Measurements from ENCODE around the gene SLC27A4.

Gene SLC27A4

DNA sequence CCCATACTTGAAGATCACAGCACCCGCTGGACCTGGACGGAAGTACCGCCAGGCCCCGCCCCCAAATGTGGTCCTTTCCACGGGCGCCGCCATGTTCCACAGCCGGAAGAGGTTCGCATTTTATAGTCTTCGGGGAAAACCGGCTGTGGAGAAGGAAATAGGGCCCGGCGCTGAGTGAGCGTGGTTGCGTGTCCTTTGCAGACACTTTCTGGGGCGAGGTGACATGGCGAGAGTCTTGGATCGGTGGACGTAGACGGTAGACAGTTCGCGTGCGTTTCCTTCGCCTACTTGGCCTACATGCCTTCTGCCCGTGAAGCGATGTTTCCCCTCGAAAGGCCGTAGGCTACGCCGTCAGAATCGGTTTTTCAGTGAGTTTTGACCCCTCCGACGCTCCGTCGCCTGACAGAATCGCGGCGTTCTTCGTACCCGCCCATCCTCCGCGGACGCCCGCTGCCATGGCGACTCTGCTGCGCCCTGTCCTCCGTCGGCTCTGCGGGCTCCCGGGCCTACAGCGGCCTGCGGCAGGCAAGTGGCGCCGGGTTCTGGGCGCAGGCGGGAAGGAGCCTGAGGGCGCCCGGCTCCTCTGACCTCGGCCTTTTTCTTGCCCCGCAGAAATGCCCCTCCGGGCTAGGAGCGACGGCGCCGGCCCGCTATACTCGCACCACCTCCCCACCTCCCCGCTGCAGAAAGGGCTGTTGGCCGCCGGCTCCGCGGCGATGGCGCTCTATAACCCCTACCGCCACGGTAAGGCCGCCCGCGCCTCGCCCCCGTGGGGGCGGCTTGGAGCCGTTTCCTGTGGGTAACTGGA is 17.7 kb upstream of the SLC27A4 start, which contains the start of the genes COQ4 and TRUB2 (continued):
- TF ChIP-seq OVOL3 (tag by site-specific recombination; IDR thresholded peaks at IDR 0.05) (0 out of 2 replicates have a peak, but pooled peaks have one; percentile 53), ZXDB (tag by site-specific recombination; IDR thresholded peaks at IDR 0.05) (peak; percentile 100), KLF10 (tag by site-specific recombination; IDR thresholded peaks at IDR 0.05) (peak; percentile 69), ZNF544 (tag by site-specific recombination; IDR thresholded peaks at IDR 0.05) (no peak), TCF7L2 (IDR thresholded peaks at IDR 0.05; ENCODE audit: borderline replicate concordance, low read depth, low read length) (peak; percentile 71; the same call in 1 of the 2 replicates), GFI1B (tag by site-specific recombination; IDR thresholded peaks at IDR 0.05) (peak; percentile 9; the same call in 1 of the 2 replicates), ZNF670 (tag by site-specific recombination; IDR thresholded peaks at IDR 0.05; ENCODE audit: low read depth) (no peak), ZNF768 (tag by site-specific recombination; IDR thresholded peaks at IDR 0.05) (no peak; the same call in 1 of the 2 replicates), ZNF792 (tag by site-specific recombination; IDR thresholded peaks at IDR 0.05) (no peak), TRIM28 (IDR thresholded peaks at IDR 0.05; ENCODE audit: borderline replicate concordance, low read length) (no peak; the same call in 1 of the 2 replicates), ZNF2 (tag by site-specific recombination; IDR thresholded peaks at IDR 0.05) (peak; percentile 98), ZFHX2 (tag by site-specific recombination; conservative IDR thresholded peaks at IDR 0.05) (peak; percentile 39; the same call in 1 of the 2 replicates), ZNF529 (tag by site-specific recombination; IDR thresholded peaks at IDR 0.05; ENCODE audit: insufficient replicate concordance) (no peak), KLF8 (tag by site-specific recombination; IDR thresholded peaks at IDR 0.05) (peak; percentile 91)
- TF ChIP-seq, protein P1, sequence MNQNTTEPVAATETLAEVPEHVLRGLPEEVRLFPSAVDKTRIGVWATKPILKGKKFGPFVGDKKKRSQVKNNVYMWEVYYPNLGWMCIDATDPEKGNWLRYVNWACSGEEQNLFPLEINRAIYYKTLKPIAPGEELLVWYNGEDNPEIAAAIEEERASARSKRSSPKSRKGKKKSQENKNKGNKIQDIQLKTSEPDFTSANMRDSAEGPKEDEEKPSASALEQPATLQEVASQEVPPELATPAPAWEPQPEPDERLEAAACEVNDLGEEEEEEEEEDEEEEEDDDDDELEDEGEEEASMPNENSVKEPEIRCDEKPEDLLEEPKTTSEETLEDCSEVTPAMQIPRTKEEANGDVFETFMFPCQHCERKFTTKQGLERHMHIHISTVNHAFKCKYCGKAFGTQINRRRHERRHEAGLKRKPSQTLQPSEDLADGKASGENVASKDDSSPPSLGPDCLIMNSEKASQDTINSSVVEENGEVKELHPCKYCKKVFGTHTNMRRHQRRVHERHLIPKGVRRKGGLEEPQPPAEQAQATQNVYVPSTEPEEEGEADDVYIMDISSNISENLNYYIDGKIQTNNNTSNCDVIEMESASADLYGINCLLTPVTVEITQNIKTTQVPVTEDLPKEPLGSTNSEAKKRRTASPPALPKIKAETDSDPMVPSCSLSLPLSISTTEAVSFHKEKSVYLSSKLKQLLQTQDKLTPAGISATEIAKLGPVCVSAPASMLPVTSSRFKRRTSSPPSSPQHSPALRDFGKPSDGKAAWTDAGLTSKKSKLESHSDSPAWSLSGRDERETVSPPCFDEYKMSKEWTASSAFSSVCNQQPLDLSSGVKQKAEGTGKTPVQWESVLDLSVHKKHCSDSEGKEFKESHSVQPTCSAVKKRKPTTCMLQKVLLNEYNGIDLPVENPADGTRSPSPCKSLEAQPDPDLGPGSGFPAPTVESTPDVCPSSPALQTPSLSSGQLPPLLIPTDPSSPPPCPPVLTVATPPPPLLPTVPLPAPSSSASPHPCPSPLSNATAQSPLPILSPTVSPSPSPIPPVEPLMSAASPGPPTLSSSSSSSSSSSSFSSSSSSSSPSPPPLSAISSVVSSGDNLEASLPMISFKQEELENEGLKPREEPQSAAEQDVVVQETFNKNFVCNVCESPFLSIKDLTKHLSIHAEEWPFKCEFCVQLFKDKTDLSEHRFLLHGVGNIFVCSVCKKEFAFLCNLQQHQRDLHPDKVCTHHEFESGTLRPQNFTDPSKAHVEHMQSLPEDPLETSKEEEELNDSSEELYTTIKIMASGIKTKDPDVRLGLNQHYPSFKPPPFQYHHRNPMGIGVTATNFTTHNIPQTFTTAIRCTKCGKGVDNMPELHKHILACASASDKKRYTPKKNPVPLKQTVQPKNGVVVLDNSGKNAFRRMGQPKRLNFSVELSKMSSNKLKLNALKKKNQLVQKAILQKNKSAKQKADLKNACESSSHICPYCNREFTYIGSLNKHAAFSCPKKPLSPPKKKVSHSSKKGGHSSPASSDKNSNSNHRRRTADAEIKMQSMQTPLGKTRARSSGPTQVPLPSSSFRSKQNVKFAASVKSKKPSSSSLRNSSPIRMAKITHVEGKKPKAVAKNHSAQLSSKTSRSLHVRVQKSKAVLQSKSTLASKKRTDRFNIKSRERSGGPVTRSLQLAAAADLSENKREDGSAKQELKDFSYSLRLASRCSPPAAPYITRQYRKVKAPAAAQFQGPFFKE (tag by site-specific recombination; IDR thresholded peaks at IDR 0.05; ENCODE audit: borderline replicate concordance), result no peak
- TF ChIP-seq, protein P2, sequence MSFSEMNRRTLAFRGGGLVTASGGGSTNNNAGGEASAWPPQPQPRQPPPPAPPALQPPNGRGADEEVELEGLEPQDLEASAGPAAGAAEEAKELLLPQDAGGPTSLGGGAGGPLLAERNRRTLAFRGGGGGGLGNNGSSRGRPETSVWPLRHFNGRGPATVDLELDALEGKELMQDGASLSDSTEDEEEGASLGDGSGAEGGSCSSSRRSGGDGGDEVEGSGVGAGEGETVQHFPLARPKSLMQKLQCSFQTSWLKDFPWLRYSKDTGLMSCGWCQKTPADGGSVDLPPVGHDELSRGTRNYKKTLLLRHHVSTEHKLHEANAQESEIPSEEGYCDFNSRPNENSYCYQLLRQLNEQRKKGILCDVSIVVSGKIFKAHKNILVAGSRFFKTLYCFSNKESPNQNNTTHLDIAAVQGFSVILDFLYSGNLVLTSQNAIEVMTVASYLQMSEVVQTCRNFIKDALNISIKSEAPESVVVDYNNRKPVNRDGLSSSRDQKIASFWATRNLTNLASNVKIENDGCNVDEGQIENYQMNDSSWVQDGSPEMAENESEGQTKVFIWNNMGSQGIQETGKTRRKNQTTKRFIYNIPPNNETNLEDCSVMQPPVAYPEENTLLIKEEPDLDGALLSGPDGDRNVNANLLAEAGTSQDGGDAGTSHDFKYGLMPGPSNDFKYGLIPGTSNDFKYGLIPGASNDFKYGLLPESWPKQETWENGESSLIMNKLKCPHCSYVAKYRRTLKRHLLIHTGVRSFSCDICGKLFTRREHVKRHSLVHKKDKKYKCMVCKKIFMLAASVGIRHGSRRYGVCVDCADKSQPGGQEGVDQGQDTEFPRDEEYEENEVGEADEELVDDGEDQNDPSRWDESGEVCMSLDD (tag by site-specific recombination; IDR thresholded peaks at IDR 0.05), result peak; percentile 66; the same call in 1 of the 2 replicates
- TF ChIP-seq, protein P3, sequence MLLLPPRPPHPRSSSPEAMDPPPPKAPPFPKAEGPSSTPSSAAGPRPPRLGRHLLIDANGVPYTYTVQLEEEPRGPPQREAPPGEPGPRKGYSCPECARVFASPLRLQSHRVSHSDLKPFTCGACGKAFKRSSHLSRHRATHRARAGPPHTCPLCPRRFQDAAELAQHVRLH (tag by site-specific recombination; IDR thresholded peaks at IDR 0.05), result peak; percentile 73; the same call in 1 of the 2 replicates
- TF ChIP-seq, protein P4, sequence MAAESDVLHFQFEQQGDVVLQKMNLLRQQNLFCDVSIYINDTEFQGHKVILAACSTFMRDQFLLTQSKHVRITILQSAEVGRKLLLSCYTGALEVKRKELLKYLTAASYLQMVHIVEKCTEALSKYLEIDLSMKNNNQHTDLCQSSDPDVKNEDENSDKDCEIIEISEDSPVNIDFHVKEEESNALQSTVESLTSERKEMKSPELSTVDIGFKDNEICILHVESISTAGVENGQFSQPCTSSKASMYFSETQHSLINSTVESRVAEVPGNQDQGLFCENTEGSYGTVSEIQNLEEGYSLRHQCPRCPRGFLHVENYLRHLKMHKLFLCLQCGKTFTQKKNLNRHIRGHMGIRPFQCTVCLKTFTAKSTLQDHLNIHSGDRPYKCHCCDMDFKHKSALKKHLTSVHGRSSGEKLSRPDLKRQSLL (tag by site-specific recombination; IDR thresholded peaks at IDR 0.05), result peak; percentile 39; the same call in 1 of the 2 replicates
- TF ChIP-seq, protein P5, sequence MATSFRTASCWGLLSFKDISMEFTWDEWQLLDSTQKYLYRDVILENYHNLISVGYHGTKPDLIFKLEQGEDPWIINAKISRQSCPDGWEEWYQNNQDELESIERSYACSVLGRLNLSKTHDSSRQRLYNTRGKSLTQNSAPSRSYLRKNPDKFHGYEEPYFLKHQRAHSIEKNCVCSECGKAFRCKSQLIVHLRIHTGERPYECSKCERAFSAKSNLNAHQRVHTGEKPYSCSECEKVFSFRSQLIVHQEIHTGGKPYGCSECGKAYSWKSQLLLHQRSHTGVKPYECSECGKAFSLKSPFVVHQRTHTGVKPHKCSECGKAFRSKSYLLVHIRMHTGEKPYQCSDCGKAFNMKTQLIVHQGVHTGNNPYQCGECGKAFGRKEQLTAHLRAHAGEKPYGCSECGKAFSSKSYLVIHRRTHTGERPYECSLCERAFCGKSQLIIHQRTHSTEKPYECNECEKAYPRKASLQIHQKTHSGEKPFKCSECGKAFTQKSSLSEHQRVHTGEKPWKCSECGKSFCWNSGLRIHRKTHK (tag by site-specific recombination; IDR thresholded peaks at IDR 0.05), result no peak
- TF ChIP-seq, protein P6, sequence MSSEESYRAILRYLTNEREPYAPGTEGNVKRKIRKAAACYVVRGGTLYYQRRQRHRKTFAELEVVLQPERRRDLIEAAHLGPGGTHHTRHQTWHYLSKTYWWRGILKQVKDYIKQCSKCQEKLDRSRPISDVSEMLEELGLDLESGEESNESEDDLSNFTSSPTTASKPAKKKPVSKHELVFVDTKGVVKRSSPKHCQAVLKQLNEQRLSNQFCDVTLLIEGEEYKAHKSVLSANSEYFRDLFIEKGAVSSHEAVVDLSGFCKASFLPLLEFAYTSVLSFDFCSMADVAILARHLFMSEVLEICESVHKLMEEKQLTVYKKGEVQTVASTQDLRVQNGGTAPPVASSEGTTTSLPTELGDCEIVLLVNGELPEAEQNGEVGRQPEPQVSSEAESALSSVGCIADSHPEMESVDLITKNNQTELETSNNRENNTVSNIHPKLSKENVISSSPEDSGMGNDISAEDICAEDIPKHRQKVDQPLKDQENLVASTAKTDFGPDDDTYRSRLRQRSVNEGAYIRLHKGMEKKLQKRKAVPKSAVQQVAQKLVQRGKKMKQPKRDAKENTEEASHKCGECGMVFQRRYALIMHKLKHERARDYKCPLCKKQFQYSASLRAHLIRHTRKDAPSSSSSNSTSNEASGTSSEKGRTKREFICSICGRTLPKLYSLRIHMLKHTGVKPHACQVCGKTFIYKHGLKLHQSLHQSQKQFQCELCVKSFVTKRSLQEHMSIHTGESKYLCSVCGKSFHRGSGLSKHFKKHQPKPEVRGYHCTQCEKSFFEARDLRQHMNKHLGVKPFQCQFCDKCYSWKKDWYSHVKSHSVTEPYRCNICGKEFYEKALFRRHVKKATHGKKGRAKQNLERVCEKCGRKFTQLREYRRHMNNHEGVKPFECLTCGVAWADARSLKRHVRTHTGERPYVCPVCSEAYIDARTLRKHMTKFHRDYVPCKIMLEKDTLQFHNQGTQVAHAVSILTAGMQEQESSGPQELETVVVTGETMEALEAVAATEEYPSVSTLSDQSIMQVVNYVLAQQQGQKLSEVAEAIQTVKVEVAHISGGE (tag by site-specific recombination; conservative IDR thresholded peaks at IDR 0.05; ENCODE audit: low read depth), result peak; percentile 100
- TF ChIP-seq, protein P7, sequence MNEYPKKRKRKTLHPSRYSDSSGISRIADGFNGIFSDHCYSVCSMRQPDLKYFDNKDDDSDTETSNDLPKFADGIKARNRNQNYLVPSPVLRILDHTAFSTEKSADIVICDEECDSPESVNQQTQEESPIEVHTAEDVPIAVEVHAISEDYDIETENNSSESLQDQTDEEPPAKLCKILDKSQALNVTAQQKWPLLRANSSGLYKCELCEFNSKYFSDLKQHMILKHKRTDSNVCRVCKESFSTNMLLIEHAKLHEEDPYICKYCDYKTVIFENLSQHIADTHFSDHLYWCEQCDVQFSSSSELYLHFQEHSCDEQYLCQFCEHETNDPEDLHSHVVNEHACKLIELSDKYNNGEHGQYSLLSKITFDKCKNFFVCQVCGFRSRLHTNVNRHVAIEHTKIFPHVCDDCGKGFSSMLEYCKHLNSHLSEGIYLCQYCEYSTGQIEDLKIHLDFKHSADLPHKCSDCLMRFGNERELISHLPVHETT (tag by site-specific recombination; IDR thresholded peaks at IDR 0.05), result peak; percentile 99

Measured in HEK293 (cell line).